Midbrain (tissue), 1 donor: ENCODE results near the gene CCDC144A.
"Not testable (repeated sequence)": the region's sequence is repeated elsewhere in the genome, so short reads cannot be mapped to it uniquely, and the experiment has no call there.

ENCODE experiments used
- DNase-seq: peaks from one replicate; lab custom pipeline; 2025; lab: John Stamatoyannopoulos, UW

Gene CCDC144A

GRCh38 chr17:16757520-16757919 lies 67.5 kb downstream of the CCDC144A start:
- not testable (repeated sequence) for DNase-seq

DNA sequence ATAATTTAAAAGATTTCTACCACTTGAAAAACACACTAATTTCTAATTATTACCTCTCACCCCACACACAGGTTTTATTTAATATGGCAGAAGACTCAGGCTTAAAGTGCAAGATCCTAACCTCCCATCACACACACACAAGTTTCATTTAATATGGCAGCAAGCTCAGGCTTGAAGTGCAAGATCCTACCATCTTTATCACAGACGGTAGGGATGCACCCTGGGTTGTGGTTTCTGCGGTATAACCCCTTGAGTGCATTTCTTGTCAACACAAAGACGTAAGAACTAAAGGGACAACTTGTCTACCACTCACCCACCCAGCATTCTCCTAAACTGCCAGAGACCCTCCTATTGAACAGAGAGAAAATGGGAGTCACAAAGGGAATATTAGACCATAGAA lies 68.1 kb downstream of the CCDC144A start:
- DNase-seq: not testable (repeated sequence)

DNA sequence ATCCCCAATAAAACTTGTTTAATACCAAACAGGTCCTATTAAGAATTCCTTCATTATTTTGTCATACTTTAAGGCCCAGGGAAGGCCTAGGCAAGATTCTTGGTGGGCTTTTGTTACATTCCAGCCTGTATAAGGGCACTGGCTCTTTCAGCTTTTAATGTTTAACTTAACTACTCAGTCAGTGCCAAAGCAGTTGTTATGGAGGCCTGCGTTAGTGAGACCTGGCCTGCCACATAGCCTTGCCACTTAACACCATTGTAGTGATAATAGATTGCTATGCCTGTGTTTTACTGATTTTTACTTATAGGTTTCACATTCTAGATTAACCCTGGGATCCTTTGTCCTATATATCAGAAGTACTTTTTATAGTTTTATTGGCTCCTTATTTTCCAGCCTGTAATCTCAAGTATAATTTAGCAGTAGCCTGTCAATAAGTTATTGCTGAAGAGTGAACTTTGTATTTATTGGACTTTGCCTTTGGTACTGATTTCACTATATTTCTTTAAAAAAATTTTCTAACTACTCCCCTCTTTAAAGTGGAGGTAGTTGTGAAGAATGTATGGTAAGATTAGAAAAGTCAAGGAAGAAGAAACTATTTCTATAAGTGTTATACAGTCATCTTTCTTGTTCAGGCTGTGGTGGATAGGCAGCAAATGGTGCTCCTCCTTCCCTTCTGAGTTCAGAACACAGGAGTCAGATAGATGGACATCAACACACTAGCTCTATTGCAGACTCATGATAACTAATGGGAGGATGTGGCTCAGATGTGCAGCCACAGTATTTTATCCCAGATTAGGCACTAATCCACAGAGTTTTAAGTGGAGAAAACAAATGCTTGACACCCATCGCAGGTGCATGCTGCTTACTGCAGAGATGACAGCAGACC lies 78.5 kb downstream of the CCDC144A start:
- not testable (repeated sequence) for DNase-seq

GRCh38 chr17:16772394-16773145 lies 82.5 kb downstream of the CCDC144A start:
- not testable (repeated sequence) for DNase-seq

- DNase-seq: not testable (repeated sequence)
These were observed 83.1 kb downstream of the CCDC144A start for GRCh38 chr17:16773146-16773522.

- DNase-seq: not testable (repeated sequence)
These were observed 97.8 kb downstream of the CCDC144A start for GRCh38 chr17:16787851-16788250.

DNA sequence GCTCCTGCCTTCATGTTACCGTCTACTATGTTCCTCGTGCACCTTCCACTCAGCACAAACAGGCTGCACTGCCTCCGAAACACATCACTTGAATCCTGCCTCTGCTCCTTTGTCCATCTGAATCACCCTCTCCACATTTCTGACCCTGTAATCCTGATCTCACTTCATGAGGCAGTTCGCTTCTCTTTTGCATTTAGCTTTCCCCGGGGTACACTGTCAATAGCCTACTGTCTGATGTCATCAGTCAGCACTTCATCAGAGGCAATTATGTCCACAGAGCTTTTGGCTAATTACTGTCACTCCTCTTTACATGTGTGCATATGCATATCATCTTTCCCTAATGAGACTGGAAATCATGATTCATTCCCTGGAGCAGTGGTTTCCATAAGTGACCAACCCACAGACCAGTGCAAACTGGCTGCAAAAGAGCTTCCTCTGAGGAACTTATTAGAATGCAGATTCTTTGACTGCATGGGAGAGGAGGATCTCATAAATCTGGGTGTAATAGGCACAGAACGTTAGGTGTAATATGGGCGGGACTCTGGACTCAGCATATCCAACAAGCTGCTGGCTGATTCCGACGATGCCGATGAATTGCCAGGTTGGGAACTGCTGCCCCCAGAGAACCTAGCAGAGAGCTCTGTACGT lies 99.0 kb downstream of the CCDC144A start:
- DNase-seq: not testable (repeated sequence)

- not testable (repeated sequence) for DNase-seq
These were observed 99.6 kb downstream of the CCDC144A start for GRCh38 chr17:16789622-16790021.

DNA sequence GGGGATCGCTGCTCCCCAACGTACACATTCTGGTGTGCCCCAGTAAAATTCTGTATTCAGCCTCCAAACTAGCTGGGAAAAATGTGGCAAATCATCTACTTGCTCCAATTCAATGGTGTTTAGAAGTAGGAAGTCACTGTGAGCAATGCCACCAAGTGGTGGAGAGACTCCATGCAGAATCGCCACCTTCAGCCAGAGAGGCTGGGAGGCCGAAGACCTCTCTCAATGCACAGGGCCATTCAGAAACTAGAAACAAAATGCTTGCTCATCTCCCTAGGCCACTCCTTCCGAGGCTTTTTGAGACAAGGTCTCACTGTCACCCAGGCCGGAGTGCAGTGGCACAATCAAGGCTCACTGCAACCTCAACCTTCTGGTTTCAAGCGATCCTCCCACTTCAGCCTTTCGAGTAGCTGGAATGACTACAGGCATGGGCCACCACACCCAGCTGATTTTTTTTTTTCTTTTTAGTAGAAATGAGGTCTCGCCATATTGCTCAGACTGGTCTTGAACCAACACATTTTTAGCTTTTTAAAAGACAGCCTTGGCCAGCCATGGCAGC lies 100.4 kb downstream of the CCDC144A start:
- DNase-seq: not testable (repeated sequence)

DNA sequence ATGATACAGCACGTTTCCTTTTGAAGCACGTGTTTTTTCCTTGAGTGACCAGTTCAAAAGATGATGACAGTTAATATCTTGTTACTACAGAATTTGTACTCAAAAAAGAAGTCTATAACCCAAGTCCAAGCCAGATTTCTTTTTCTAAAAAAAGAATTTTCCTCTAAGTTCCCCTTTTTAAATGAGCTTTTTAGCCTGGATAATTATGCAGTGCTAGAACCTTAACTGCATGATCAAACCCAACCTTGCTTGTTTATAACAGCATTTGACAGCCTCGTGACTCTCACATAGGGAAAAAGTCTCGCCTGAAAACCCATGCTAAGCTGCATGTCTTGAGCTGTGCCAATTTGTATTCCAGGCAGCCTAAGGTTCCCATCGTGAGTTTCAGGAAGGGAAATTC lies 104.2 kb downstream of the CCDC144A start:
- DNase-seq: not testable (repeated sequence)

DNA sequence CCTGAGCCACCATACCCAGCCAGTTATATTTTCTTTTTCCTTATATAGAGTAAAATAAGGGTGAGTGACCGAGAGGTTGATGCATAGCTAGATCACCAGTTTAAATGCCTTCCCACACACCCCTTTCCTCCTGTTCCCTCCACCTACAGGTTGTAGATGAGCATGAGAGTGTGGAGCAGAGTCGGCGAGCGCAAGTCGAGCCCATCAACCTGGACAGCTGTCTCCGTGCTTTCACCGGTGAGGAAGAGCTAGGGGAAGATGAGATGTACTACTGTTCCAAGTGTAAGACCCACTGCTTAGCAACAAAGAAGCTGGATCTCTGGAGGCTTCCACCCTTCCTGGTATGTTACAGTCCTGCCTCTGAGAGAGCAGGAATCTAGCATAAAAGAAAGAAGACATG lies 105.9 kb downstream of the CCDC144A start:
- DNase-seq: not testable (repeated sequence)

- not testable (repeated sequence) for DNase-seq
These were observed 114.8 kb downstream of the CCDC144A start for GRCh38 chr17:16804851-16805250.

DNA sequence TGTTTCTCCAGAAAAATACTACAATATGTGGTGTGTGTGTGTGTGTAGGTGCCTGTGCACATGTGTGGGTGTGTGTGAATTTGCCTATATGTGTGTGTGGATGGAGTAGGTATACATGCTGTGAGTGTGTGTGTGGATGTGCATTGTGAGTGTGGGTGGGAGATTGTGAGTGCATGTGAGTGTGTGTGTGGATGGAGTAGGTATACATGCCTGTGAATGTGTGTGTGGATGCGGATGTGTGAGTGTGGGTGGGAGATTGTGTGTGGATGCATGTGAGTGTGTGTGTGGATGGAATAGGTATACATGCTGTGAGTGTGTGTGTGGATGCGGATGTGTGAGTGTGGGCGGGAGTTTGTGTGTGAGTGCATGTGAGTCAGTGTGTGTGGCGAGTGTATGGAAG lies 116.6 kb downstream of the CCDC144A start:
- DNase-seq: not testable (repeated sequence)

GRCh38 chr17:16807620-16808019 lies 117.6 kb downstream of the CCDC144A start:
- DNase-seq: not testable (repeated sequence)

GRCh38 chr17:16810236-16810635 lies 120.2 kb downstream of the CCDC144A start:
- DNase-seq: not testable (repeated sequence)

DNA sequence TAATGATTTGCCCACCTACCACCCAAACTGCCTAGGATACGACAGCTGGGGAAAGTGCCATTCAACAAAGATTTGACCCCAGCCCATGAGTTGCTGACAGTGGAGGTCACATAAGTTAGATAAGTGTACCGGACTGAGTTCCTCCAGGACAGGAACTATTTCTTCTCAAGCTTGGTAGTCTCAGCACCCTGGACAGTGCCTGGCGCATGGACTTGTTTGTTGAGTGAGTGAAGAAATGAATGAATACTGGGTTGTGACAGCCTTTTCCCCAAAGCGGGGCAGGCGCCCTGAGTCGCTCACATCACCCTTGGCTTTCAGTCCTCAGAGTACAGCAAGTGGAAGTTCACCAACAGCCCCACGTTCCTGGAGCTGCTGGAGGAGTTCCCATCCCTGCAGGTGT lies 122.1 kb downstream of the CCDC144A start:
- DNase-seq: not testable (repeated sequence)

DNA sequence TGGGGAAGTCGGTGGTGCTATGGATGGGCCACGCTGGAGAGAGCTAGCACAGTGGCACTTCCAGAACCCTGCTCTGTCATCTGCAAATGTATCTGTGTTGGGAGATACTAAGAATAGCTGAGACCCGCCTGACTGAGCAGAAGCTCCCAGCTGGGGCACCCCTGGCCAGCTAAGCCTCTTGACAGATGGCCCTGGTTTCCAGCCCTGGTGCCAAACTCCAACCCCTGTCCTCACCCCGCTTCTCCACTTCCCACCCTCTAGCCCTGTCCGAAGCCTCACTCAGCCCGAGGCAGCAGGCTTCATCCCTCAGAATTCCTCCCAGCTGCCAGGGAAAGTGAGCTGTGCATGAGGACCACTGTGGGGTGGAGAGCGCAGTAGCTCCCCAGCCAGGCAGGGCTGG lies 124.4 kb downstream of the CCDC144A start:
- DNase-seq: no peak

DNA sequence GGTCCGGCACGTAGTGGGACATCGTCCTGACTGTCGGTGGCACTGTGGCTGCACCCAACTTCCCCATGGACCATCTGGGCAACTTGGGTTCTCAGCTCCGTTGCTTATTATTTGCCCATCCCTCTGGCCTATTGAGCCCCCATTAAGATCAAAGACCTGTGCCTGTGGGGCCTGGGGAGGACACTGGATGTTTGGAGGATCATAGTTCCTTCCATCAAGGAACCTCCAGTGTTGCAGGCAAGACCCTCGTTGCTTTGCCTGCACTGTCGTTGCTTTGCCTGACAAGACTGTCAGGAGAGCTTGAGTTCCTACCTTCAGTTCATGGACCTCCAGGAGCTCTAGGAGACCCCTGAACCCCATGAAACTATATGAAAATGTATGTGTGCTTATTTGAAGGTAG lies 127.2 kb downstream of the CCDC144A start:
- DNase-seq: no peak

GRCh38 chr17:16817940-16818339 lies 127.9 kb downstream of the CCDC144A start:
- DNase-seq: not testable (repeated sequence)

DNA sequence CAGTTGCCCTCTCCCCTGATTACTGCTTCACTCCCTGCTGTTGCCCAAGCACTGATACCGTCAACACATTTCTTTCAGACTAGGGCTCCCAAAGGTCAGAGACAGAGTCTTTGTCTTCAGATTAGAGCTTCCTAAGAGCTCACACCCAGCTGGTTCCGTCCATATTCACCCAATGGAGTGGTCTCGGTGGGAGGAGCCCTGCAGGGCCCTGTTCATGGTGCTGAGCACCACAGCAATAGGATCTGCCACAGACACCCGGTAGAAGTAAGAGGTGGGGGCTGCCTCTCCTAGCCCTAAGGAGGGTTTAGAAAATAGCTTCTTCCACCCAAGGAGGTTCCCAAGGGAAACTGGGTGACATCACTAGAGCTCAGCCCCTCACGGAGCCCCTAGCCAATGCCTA lies 128.3 kb downstream of the CCDC144A start:
- DNase-seq: no peak

GRCh38 chr17:16818821-16819683 lies 129.0 kb downstream of the CCDC144A start:
- DNase-seq: no peak
